T47D (cell line): ENCODE results near the gene NGFR.

Experiments
- DNase-seq, 2 experiments: peaks; one replicate each; pipeline versions ENCODE4 v3.0.0 to v3.0.0-alpha.2; 2011 to 2012; ENCODE audit warnings: low read depth in 1 of 2, low spot score in 1 of 2
- JUND ChIP-seq: IDR thresholded peaks from 2 replicates; pipeline ENCODE4 v1.6.1; 2012; ENCODE audit warnings: low read depth
- in situ Hi-C: cut with HindIII; loops from 2 replicates; pipeline ENCODE4 v1.10.0; 2016; ENCODE audit warnings: low sequenced_read_pairs, low pct_unique_long_range_greater_than_20kb

The NGFR gene

DNA sequence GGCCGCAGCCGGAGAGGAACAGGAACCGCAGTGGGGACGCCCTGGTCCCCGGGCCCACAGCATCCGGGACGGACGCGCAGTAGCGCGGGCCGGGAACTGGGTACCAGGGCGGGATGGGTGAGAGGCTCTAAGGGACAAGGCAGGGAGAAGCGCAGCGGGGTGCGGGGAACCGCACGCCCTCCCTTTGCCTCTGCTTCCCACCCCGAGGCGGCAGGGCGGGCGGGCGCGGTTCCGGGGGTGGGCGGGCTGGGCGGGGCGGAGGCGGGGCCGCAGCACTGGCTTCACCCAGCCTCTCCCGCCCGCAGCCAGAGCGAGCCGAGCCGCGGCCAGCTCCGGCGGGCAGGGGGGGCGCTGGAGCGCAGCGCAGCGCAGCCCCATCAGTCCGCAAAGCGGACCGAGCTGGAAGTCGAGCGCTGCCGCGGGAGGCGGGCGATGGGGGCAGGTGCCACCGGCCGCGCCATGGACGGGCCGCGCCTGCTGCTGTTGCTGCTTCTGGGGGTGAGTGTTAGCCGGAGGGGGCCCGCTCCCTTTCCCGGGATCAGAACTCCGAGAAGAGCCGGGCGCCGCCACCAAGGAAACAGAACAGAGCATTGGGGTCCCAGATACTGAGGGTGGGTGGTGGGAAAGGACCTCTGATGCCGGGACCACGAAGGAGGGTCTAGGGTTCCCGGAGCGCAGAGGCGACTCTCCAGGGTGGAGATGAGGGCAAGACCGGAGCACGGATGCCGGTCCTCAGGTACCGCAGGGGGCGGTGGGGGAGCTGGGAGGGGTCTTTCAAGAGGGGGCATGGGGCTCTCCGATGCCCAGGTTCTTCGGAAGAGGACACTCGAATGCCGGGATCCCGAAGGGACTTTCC, at the start of gene NGFR:
TSS of gene NGFR (plus strand) at position 308 of the 856 bp plus-strand sequence. CDS start at position 433, 125 bp downstream.
- in situ Hi-C loops: no loop called here
- TF ChIP-seq JUND: no peak
- DNase-seq: peak; percentile 65 to 92

DNA sequence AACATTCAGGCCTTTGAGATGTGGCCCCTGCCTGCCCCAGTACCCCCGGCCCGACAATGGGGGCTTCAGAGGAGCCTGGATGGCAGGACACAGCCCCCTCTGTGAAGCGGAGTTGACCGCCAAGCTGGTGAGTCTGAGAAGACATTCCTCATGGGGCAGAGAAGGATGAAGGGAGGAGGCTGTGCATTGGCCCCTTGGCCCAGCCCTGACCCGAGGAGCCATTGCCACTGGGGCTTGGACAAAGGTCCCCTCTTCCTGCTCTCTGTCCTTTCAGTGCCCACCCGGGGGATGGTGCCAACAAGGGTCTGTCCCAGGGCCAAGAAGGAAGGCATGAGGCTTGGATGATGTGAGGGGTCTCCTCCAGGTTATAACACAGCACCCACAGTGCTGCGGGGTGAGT, 49.5 kb upstream of the NGFR start:
- in situ Hi-C loops: no loop called here
- no peak for DNase-seq
- TF ChIP-seq JUND: no peak

DNA sequence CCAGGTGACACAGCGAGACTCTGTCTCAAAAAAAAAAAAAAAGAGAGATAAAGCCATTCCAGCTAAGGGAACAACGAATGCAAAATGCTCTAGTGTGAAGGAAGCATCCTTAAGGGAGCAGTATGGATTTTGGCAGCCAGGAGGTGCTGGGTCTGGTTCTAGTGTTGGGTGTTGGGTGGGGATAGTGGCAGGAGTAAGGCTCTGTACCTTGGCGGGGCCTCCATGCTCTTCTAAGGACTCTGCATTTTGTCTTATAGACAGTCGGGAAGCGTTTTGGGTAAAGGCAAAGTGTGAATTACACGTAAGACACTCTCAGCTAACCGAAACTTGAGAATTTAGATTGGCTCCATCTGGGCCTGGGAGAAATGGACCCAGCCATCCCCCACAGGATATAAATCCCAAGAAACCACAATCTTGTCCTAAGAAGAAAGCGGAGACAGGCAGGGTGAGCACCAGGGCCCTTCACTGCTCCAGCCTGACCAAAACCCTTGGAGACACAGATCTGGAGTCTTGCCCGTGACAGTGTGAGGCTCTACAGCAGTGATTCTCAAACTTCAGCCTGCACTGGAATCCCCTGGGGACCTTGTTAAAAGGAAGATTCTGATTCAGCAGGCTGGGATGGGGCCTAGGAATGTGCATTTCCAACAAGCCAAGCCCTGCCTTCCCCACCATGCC, 47.3 kb upstream of the NGFR start:
- TF ChIP-seq JUND: no peak
- no peak for DNase-seq
- in situ Hi-C loops: no loop called here

- in situ Hi-C loops: no loop called here
- DNase-seq: no peak
- no peak for TF ChIP-seq JUND
Measured at GRCh38 chr17:49450181-49450580, 44.9 kb upstream of the NGFR start.

- in situ Hi-C loops: no loop called here
- no peak for DNase-seq
- no peak for TF ChIP-seq JUND
Measured at GRCh38 chr17:49450735-49451134, 44.4 kb upstream of the NGFR start.

- in situ Hi-C loops: no loop called here
- no peak for DNase-seq
- no peak for TF ChIP-seq JUND
Measured at GRCh38 chr17:49452201-49452600, 42.9 kb upstream of the NGFR start.

- DNase-seq: no peak
- in situ Hi-C loops: no loop called here
- TF ChIP-seq JUND: no peak
Measured at GRCh38 chr17:49452661-49453060, 42.4 kb upstream of the NGFR start.

DNA sequence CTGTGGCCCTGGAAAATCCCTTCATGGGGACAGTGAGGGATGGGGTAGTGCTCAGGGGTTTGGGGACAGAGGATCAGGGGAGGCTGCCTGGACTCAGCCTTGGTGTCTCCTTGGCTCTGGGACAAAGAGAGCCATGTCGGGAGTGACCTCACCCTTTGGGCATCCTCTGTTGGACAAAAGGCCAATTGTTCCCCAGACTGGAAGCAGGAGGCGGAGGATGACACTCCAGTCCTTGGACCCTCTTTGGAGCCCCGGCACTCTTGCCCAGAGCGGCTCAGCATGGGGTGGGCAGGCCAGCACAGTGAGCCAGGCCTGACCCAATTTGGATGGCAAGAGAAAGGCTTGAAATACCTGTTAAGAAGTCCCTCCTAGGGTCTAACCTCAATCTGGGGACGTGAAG, 41.0 kb upstream of the NGFR start:
- no peak for DNase-seq
- in situ Hi-C loops: no loop called here
- no peak for TF ChIP-seq JUND

DNA sequence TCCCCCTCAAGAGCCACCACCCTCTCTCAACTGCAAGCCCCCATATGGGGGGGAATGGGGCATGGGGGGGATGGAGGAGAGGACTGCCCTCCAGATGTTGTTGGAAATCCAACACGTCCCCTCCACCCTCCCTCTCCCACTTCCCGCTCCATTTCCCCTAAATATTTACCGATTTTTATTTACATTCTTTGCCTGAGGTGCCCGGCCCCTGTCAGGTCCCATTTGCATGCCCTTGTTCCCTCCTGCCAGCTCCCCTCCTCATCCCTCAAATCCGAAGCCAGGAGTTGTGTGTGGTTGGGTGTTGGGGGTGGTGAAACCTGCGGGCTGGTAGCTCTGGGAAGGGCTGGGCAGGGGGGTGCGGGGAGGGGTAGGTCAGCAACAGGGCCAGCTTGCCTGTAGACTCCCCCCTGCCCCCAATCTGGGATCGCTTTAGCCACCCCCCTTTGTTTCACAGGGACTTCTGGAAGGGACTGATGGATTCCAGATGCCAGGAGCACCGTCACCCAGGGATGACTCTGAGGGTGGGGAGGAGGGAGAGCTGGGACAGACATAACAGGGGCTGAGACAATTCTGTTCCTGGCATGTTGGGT, 39.7 kb upstream of the NGFR start:
- in situ Hi-C loops: no loop called here
- TF ChIP-seq JUND: no peak

DNA sequence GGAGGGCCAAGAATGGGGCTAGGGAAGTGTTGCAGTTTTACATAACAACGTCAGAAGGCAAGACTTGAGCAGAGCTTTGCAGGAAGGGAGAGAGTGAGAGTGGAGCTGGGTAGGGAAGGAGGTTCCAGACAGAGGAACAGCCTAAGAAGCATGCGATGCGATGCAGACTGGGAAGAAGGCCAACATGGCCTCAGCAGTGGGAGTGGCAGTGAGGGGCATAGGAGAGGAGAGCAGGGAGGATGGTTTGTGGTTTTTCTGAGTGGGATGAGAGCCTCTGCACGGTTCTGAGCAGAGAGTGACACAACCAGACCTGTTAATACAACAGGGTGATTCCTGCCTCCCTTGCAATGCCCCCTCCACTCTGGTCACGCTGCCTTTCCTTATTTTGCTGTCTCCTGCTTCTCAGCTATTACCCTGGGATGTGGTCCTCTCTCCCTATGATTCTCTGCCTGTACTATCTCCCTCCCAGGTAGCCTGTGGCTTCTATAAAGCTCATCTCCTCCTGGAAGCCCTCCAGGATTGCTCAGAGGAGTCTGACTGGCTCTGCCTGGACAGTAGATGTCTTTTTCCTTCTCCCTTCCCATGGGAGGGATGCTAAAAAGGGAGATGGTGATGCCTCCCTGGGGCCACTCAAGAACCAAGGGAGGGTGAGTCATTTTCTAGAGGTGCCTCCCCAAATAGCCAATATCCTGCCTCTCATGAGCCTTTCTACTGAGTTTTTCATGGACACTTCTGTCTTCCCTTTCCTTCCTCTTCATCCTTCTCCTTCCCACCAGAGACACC, 38.7 kb upstream of the NGFR start:
- TF ChIP-seq JUND: no peak
- no peak for DNase-seq
- in situ Hi-C loops: no loop called here

More for the DNA sequence above, 39.7 kb upstream of the NGFR start:
- DNase-seq: no peak

DNA sequence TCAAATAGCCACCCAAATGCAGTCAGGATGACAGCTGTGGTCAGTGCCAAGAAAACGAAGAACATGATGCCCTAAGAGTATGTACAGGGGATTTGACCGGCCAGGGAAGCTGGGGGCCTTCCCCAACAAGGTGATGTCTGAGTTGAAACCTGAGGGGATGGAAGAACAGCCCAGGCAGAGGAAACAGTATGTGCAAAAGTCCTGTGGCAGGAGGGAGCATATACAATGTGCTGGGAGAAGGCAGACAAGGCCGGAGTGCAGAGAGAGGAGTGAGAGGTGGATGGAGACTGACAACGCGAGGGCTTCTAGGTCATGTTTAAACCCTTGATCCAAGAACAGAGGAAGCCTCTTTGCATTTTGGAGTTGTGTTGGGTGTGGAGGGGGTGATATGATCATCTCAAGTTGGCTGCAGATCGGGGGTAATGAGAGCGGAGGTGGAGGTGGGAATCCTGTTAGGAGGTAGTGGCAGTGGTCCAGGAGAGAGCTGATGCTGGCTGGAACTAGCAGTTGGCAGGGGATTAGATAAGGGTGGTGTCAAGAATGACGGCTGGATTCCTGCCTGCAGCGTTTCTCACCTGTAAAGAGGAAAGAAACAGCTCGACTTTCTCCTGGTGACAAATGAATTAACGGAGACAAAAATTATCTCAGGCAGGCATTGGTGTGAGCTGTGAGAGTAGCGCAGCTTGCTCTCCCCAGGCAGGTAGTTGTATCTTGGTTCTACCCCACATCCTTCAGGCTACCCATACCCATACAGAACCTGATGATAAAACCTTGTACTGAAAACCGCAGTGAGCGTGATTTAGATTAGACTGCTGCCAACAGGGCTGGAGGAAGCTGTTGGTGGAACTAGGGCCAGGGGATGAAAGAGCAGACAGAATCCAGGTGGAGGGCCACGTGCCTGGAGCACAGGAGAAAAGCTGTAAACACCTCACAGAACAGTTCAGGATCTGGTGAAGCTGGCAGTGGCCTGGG, 37.2 kb upstream of the NGFR start:
- TF ChIP-seq JUND: no peak
- in situ Hi-C loops: no loop called here
- no peak for DNase-seq
